NT2/D1 (cell line): ENCODE data around the gene SPECC1L.

Source experiments
- SUZ12 ChIP-seq: IDR thresholded peaks from 2 replicates; pipeline ENCODE4 v1.6.1; 2011; ENCODE audit not compliant: insufficient read length, insufficient read depth; ENCODE audit errors: extremely low read depth
- YY1 ChIP-seq: IDR thresholded peaks from 2 replicates; pipeline ENCODE4 v1.6.1; 2011; ENCODE audit not compliant: insufficient read length, insufficient read depth

DNA sequence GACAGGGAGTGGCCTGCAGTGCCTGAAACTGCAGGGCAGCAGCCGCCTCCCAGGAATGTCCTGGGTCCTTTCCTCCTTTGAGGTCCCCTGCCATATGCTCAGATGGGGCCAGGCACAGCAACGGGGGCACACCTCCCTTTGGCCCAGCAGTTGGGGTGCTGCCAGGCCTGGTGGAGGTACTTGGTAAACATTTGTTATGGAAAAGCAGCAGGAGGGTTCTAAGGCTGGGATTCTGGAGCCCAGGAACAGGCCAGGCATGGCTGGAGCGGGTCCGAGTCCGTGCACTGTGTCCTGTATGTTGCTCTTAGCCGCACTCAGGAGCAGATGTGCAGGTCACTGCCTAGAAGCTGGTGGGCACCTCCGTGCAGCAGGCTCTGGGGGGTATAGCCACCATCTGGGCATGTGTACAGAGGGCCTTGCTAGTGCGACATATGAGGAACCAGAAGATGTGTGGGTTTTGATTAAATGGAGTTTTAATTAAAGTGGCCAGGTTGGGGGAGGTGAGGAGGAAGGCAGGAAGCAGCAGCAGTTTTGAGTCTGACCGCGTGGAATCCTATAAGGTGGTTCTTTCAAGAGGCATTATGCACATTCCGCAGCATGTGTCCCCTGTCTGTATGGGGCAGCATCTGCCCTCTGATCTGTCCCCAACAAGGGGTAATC lies 158.2 kb downstream of the SPECC1L start:
- no peak for TF ChIP-seq YY1
- no peak for TF ChIP-seq SUZ12
